ENCODE data around the gene ARMH3.

The ARMH3 gene

DNA sequence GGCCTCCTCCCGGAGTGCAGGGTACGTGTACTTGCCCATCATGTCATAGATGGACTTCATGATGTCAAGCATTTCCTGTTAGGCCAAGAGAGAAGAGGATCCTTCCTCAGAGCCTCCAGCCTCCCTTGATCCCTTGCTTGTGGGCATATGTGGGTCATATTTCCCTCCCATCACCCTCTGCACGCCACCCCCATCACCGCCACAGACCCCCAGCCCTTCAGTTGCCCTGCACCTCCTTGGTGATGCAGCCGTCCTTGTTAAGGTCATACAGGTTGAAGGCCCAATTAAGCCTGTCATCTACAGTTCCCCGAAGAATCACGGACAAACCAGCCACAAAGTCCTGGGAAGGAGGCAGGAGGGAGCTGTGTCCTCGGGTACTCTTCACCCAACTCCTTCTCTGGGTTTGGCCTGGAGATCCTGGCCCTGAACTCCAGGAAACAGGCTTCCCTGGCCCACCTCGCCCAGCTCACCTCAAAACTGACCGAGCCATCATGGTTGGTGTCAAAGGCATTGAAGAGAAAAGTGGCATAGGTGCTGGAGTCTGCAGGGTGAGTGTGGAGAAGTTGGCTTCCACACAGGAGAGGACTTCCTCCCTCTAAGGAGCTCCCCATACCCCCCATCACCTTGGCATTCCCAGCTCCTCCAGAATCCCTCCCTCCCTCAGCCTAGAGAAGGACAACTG lies 227.9 kb downstream of the ARMH3 start:
- H3K36me3 ChIP-seq: no peaks in the 10 kb centered on the region; the same call in none of the 2 replicates
- no peaks in the 10 kb centered on the region for H3K27me3 ChIP-seq (ENCODE audit: insufficient read depth, low read depth, severe bottlenecking)
- H3K9me3 ChIP-seq (ENCODE audit: severe bottlenecking): no peaks in the 10 kb centered on the region
- H3K4me3 ChIP-seq (ENCODE audit: low read depth, low read length): no peak overlapping the region
- no peak overlapping the region for H3K27ac ChIP-seq
- TF ChIP-seq, protein P1, sequence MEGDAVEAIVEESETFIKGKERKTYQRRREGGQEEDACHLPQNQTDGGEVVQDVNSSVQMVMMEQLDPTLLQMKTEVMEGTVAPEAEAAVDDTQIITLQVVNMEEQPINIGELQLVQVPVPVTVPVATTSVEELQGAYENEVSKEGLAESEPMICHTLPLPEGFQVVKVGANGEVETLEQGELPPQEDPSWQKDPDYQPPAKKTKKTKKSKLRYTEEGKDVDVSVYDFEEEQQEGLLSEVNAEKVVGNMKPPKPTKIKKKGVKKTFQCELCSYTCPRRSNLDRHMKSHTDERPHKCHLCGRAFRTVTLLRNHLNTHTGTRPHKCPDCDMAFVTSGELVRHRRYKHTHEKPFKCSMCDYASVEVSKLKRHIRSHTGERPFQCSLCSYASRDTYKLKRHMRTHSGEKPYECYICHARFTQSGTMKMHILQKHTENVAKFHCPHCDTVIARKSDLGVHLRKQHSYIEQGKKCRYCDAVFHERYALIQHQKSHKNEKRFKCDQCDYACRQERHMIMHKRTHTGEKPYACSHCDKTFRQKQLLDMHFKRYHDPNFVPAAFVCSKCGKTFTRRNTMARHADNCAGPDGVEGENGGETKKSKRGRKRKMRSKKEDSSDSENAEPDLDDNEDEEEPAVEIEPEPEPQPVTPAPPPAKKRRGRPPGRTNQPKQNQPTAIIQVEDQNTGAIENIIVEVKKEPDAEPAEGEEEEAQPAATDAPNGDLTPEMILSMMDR (IDR thresholded peaks at IDR 0.05; ENCODE audit: low read depth, low read length): no peak
- DNase-seq: no peak

DNA sequence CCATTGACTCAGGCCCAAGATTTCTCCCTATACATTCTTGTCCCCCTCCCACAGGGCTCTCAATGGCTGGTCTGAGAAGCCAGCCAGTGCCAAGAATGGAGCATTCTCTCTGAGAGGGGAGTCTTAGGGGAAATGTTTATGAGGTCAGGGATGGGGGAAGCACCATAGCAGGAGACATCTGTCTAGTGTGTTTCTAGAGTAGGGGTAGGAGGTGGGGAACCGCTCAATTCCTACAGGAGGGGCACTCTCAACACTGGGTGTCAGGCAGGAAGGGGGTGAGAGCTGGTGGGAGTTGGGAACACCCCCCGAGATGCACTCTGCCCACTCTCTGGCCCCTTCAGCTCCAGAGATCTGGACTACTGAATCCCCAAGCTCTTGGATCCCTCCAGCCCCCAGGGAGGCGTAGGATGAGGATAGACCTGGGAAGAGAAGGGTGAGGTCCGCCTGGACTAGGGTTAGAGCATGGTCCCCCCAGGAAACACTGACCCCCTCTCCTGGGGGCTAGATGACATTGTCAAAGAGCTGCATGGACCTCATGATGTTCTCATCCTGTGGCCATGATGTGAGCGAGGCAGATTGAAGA lies 229.0 kb downstream of the ARMH3 start:
- Histone ChIP-seq H3K4me3 (ENCODE audit: low read depth, low read length) (no peak overlapping the region), H3K36me3 (peaks cover 3% of the 10 kb centered on the region), H3K27me3 (ENCODE audit: insufficient read depth, low read depth, severe bottlenecking) (no peaks in the 10 kb centered on the region), H3K9me3 (ENCODE audit: severe bottlenecking) (no peaks in the 10 kb centered on the region), H3K27ac (no peak overlapping the region)
- DNase-seq: no peak
- TF ChIP-seq, protein P1 (IDR thresholded peaks at IDR 0.05; ENCODE audit: low read depth, low read length): no peak

DNA sequence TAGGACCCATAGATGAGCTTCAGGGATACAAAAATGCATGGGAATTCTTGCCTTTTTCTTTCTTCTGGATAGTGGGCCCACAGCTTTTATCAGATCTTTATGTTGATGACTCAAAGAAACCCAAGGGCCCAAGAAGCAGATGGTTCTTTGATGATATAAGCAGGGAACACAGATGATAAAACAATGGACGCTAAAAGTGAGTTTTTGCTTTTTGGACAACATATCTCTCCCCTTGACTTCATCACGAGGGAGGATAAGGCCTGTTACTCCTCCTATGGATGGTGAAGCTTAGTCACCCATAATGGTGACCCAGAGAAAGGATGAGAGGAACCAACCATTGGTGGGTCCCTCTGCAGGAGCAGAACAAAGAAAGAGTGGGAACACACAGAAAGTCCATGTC lies 231.2 kb downstream of the ARMH3 start:
- no peaks in the 10 kb centered on the region for H3K9me3 ChIP-seq (ENCODE audit: severe bottlenecking)
- no peaks in the 10 kb centered on the region for H3K27me3 ChIP-seq (ENCODE audit: insufficient read depth, low read depth, severe bottlenecking)
- peaks cover 8% of the 10 kb centered on the region for H3K36me3 ChIP-seq
- no peak overlapping the region for H3K27ac ChIP-seq
- DNase-seq: no peak
- no peak overlapping the region for H3K4me3 ChIP-seq (ENCODE audit: low read depth, low read length)
- TF ChIP-seq, protein P1 (IDR thresholded peaks at IDR 0.05; ENCODE audit: low read depth, low read length): no peak

DNA sequence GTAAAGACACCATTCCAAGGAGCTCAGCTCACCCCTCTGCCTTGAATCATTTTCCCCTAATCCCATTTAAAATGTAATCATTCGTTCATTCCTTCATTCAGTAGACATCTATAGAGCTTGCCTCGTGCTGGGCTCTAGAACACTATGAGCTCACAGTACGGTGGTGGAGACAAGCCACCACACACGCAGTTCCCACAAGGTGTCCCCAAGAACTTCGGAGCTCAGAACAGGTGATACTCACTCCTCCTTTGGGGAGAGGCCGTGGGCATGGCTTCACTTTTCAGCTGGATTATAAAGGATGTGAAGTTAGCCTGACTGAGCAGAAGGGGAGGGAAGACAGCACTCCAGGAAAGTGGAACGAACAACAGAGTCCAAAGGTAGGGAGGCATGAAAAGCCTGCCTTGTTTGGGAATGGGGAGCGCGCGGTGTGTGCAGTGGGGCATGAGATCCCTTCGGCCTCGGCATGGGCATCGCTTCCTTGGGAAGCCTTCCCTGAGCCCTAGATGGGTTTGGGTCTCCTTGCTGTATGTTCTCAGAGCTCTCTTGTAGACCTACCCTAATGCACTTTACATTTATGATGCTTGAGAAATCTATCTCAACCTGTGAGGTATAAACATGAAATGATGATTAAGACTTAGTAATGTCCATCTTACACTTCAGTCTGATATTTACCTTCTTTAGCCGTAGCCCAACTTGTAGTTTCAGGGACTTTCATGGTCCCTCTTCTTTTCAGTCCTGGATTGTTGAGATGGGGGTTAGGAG lies 236.9 kb downstream of the ARMH3 start:
- DNase-seq: no peak
- no peaks in the 10 kb centered on the region for H3K27me3 ChIP-seq (ENCODE audit: insufficient read depth, low read depth, severe bottlenecking)
- H3K4me3 ChIP-seq (ENCODE audit: low read depth, low read length): peak overlapping the region; percentile 87
- TF ChIP-seq, protein P1 (IDR thresholded peaks at IDR 0.05; ENCODE audit: low read depth, low read length): no peak
- peaks cover 20% of the 10 kb centered on the region for H3K36me3 ChIP-seq
- H3K27ac ChIP-seq: peak overlapping the region; percentile 98
- no peaks in the 10 kb centered on the region for H3K9me3 ChIP-seq (ENCODE audit: severe bottlenecking)

DNA sequence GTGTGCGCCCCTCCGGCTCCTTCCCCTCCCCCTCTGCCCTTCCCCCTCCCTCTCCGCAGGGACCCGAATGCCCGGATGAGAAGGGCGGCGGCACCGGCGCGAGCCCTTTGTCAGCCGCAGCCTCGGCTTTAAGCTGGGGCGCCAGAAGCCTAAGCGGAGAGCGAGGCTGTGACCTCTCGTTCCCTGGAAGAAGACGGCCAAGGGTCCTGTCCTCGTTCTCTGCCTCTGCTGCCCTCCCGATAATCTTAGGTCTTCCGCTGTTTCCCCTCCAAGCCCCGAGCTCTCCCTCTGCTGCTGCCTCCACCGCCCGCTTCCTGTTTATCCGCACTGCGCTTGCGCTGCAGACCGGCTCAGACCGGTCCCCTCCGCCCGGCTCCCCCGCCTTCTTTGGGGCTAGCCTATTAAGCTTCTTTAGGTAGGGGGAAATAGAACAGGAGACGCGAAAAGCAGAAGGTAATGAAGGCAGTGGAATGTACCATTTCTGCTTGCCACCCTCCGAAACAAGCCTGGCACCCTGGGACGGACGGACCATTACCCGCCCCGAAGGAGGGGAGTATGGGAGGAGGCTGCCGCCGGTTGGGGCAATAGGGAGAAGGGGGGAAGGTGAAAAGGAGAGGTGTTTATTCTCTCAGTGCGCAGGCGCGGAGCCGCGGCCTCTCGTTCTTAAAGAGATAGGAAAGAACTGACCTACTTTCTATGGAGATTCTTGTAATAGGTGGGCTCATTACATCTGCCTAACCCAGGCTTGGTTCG lies 237.7 kb downstream of the ARMH3 start, which contains the start of gene OGA:
OGA (minus strand) TSS at position 326 of the 753 bp plus-strand sequence. CDS start 422 bp downstream, outside the sequence.
- no peaks in the 10 kb centered on the region for H3K9me3 ChIP-seq (ENCODE audit: severe bottlenecking)
- H3K27ac ChIP-seq: peak within 1 kb of the TSS; percentile 98
- H3K27me3 ChIP-seq (ENCODE audit: insufficient read depth, low read depth, severe bottlenecking): no peaks in the 10 kb centered on the region
- H3K36me3 ChIP-seq: peaks cover 20% of the 10 kb centered on the region
- H3K4me3 ChIP-seq (ENCODE audit: low read depth, low read length): peak within 1 kb of the TSS; percentile 87
- TF ChIP-seq, protein P1 (IDR thresholded peaks at IDR 0.05; ENCODE audit: low read depth, low read length): no peak
- DNase-seq: peak; percentile 99
